HG03439 (cell line): ENCODE measurements around the gene SERPINB13.
"Not testable (repeated sequence)": the region's sequence is repeated elsewhere in the genome, so short reads cannot be mapped to it uniquely, and the experiment has no call there.

Experiments used
- ATAC-seq: cut with Tn5 transposase; IDR thresholded peaks from one replicate; pipeline ENCODE4 v1.9.1; 2021; ENCODE audit warnings: mild to moderate bottlenecking, moderate library complexity; ENCODE audit not compliant: unreplicated experiment

SERPINB13 gene

DNA sequence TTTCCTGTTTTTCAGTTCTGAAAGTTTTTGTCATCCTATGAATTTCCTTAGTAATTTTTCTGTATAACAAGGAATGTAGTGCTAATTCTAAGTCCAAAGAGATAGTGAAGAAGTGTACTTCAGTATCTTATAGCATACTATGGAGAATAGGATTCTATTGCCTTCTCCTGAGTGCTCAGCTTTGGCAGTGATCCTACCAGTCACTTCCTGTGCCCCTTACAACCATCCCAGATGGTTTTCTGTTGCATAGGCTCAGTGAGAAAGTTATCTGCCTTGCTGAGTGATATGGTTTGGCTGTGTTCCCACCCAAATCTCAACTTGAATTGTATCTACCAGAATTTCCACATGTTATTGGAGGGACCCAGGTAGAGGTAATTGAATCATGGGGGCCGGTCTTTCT lies 57.6 kb downstream of the SERPINB13 start:
- not testable (repeated sequence) for ATAC-seq

DNA sequence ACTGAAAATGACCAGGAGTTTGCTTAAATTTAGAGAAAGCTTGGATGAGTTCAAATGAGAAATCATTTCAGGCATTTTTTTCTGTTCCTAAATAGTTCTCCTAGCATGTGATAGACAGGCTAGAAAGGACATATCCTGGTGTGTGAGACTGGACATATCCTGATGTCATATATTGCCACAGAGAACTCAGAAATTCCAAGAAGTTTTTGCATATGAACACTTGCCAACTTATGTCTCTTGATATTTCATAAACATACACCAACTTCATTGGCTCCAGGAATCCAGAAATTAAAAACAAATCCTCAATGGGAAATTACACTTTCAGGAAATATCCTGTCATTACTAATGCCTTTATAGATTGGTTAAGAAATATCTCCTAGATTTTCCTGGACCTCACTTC lies 59.8 kb downstream of the SERPINB13 start:
- ATAC-seq, result no peak

DNA sequence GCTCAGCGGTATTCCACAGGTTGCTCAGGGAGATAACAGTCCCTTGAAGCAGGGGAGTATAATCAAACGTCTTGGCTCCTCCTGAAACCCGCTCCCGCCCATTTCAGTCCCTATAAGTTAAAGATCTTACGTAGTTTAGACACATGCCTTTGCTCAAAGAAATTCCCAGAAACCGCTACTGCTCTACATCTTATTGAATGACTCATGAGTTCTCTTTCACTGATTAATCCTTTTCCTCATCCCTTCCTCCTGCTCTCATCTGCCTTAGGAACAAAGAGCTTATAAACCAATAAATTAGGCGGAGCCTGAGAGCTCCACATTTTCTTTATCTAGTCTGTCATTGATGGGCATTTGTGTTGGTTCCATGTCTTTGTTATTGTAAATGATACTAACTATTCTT lies 61.1 kb downstream of the SERPINB13 start:
- no peak for ATAC-seq
